Adrenal gland (tissue), 5 donors: Measurements from ENCODE around the gene CGNL1.

Experiments
- POLR2A ChIP-seq, 2 donors: fragments of 450-650 bp; IDR thresholded peaks; one replicate each; pipeline ENCODE4 v1.6.1; 2017; ENCODE audit warnings: antibody characterized with exemption in 2 of 2, mild to moderate bottlenecking in 2 of 2, moderate library complexity in 1 of 2
- TF ChIP-seq, protein P1 (sequence below), 6 experiments: fragments of 450-650 bp in 4 of 6; fragments of 200-600 bp in 2 of 6; sonication (generic) in 1 of 6; IDR thresholded peaks; 1 replicate in 5 of 6; 2 replicates in 1 of 6; pipeline versions ENCODE4 v1.5.1 to v1.8.0; 2016 to 2021; ENCODE audit warnings: antibody characterized with exemption in 6 of 6, mild to moderate bottlenecking in 2 of 6, moderate library complexity in 1 of 6
- donor health status: DM: no; HTN: no; CAD: no.

DNA sequence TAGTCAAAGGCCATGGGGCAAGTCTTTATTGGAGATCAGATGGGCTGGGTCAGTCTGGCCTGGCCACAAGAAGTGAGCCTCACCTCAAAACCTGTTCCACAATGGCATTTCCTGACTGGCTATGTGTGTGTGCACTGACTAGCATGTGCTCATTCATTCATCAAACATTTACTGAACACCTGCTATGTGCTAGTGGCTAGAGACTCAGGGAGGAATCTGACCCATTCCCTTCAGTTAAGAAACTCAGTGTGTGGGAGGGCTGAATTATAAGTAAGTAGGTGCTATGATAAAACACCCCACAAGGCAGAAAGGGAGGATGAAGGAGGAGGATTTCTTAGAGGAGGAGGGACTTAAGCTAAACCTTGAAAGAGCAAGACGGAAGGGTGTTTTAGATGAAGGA is 5.4 kb upstream of the CGNL1 start:
- TF ChIP-seq, protein P1, sequence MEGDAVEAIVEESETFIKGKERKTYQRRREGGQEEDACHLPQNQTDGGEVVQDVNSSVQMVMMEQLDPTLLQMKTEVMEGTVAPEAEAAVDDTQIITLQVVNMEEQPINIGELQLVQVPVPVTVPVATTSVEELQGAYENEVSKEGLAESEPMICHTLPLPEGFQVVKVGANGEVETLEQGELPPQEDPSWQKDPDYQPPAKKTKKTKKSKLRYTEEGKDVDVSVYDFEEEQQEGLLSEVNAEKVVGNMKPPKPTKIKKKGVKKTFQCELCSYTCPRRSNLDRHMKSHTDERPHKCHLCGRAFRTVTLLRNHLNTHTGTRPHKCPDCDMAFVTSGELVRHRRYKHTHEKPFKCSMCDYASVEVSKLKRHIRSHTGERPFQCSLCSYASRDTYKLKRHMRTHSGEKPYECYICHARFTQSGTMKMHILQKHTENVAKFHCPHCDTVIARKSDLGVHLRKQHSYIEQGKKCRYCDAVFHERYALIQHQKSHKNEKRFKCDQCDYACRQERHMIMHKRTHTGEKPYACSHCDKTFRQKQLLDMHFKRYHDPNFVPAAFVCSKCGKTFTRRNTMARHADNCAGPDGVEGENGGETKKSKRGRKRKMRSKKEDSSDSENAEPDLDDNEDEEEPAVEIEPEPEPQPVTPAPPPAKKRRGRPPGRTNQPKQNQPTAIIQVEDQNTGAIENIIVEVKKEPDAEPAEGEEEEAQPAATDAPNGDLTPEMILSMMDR (IDR thresholded peaks at IDR 0.05): no peak
- TF ChIP-seq POLR2A (IDR thresholded peaks at IDR 0.05): no peak
